Endodermal cell (in vitro differentiated cells): ENCODE results near the gene LAMA2. TPM values are rescaled to one million over a fixed set of nuclear protein-coding genes. Genes with fewer than 3 reads are reported as not detected.

Experiments
- DNase-seq: peaks from one replicate; pipeline ENCODE4 v3.0.0-alpha.2; 2017
- H3K27ac ChIP-seq: 2 replicates; pipeline ENCODE4 v1.5.1; 2013; ENCODE audit warnings: mild to moderate bottlenecking, low read depth, low read length, moderate library complexity
- H3K27me3 ChIP-seq: 2 replicates; pipeline ENCODE4 v1.6.1; 2013; ENCODE audit warnings: mild to moderate bottlenecking, low read length, moderate library complexity; ENCODE audit not compliant: insufficient read depth, control insufficient read depth, poor library complexity, severe bottlenecking
- H3K36me3 ChIP-seq: 2 replicates; pipeline ENCODE4 v1.7.0; 2013; ENCODE audit warnings: mild to moderate bottlenecking, low read length, moderate library complexity; ENCODE audit not compliant: control insufficient read depth, insufficient read depth
- H3K4me1 ChIP-seq: one replicate; pipeline ENCODE4 v1.7.0; 2013; ENCODE audit warnings: low read length; ENCODE audit not compliant: control insufficient read depth, insufficient read depth
- H3K4me3 ChIP-seq: 2 replicates; pipeline ENCODE4 v1.5.1; 2013; ENCODE audit warnings: mild to moderate bottlenecking, low read length, moderate library complexity
- H3K9ac ChIP-seq: 2 replicates; pipeline ENCODE4 v1.6.1; 2013; ENCODE audit warnings: mild to moderate bottlenecking, low read length, moderate library complexity; ENCODE audit not compliant: poor library complexity, severe bottlenecking; ENCODE audit errors: extremely low read depth
- H3K9me3 ChIP-seq: 2 replicates; pipeline ENCODE4 v1.6.1; 2013; ENCODE audit warnings: mild to moderate bottlenecking, low read length, moderate library complexity; ENCODE audit not compliant: control insufficient read depth
- H3K27ac Mint-ChIP-seq: 2 replicates; pipeline ENCODE4 v1.8.0; 2020; ENCODE audit warnings: mixed read lengths
- H3K27me3 Mint-ChIP-seq: 2 replicates; pipeline ENCODE4 v1.8.0; 2021; ENCODE audit warnings: mild to moderate bottlenecking, mixed read lengths; ENCODE audit not compliant: insufficient read depth
- H3K36me3 Mint-ChIP-seq: 2 replicates; pipeline ENCODE4 v1.8.0; 2020; ENCODE audit warnings: low read depth, mixed read lengths
- H3K4me1 Mint-ChIP-seq: 2 replicates; pipeline ENCODE4 v1.8.0; 2020; ENCODE audit warnings: mixed read lengths
- H3K4me3 Mint-ChIP-seq: 2 replicates; pipeline ENCODE4 v1.8.0; 2020; ENCODE audit warnings: mild to moderate bottlenecking, moderate library complexity, mixed read lengths
- H3K9me3 Mint-ChIP-seq: 2 replicates; pipeline ENCODE4 v1.8.0; 2020; ENCODE audit warnings: mild to moderate bottlenecking, mixed read lengths
- CTCF ChIP-seq: fragments of 200-600 bp; sonication (generic); conservative IDR thresholded peaks from 2 replicates; pipeline ENCODE4 v1.5.0; 2021; ENCODE audit warnings: antibody characterized with exemption, mild to moderate bottlenecking
- WGBS, 2 experiments: methylation state at CpG; one replicate each; pipeline versions ENCODE4 v1.1.5 to v1.1.7; 2013; ENCODE audit warnings: missing lambda C conversion rate in 2 of 2, mixed read lengths in 1 of 2; ENCODE audit not compliant: insufficient coverage in 1 of 2, insufficient read length in 1 of 2; 5-methylcytosine and 5-hydroxymethylcytosine counted together
- total RNA-seq, 2 donors: library from RNA; stranded (reverse); fragmentation: NEBNext Ultra II Directional in 1 of 2; extraction: Animal tissue kit (Norgen Biotek cat#: 25700) in 1 of 2; gene quantifications; 2 replicates in 1 of 2; 3 replicates in 1 of 2; pipeline ENCODE4 v1.2.1, GENCODE V29; 2021

LAMA2 gene
- total RNA-seq, 2 donors from 2014 or later = 2.3 to 4.1 TPM

DNA sequence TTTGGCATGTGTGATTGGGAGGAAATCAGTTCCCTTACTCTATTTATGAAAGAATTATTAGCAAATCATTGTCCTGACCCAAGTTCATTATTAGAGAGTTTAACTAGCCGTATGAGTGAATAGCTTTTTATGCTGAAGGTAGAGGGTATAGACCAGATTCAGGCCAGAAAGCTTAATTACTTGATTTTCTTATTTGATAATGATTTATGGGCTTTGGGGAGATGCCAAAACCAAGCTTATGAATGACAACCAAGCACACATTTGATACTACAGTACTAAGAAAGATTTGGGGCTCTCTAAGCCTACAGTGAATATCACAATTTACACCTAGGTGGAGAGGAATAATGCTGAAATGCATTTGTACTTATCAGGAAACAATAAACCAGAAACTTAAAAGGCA lies 633.8 kb downstream of the LAMA2 start:
- Mint-ChIP-seq H3K4me3 (no peak overlapping the region), H3K36me3 (no peaks in the 10 kb centered on the region), H3K9me3 (no peaks in the 10 kb centered on the region), H3K4me1 (no peaks in the 10 kb centered on the region), H3K27me3 (no peaks in the 10 kb centered on the region), H3K27ac (no peak overlapping the region)
- Histone ChIP-seq H3K27me3 (no peaks in the 10 kb centered on the region), H3K4me3 (no peak overlapping the region), H3K27ac (no peak overlapping the region), H3K9ac (no peak overlapping the region), H3K36me3 (no peaks in the 10 kb centered on the region), H3K4me1 (no peaks in the 10 kb centered on the region), H3K9me3 (no peaks in the 10 kb centered on the region)
- DNase-seq = no peak
- TF ChIP-seq CTCF = no peak
- 100% methylated on average over 1 of the region's 1 CpG for WGBS, 2 experiments

DNA sequence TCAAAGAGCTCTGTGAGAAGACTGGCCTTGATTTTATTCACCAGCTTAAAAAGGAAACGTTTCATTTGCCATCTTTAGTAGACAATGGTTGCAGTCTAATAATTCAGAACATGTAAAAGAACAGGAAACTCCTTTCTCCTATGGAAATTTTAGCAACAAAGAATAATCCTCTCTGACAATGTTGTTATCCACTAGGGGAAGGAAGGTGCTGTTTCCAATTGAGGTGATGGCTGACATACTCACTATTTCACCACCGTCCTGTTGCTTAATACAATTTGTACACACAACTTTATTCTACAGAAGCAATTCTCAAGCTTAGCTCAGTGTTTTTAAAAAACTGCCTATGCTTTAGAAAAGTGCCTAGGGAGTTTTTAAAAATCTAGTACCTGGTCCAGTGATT lies 634.4 kb downstream of the LAMA2 start:
- Histone ChIP-seq H3K36me3 (no peaks in the 10 kb centered on the region), H3K27ac (no peak overlapping the region), H3K4me3 (no peak overlapping the region), H3K9me3 (no peaks in the 10 kb centered on the region), H3K4me1 (no peaks in the 10 kb centered on the region), H3K9ac (no peak overlapping the region), H3K27me3 (no peaks in the 10 kb centered on the region)
- H3K4me1 Mint-ChIP-seq = no peaks in the 10 kb centered on the region
- H3K27me3 Mint-ChIP-seq = no peaks in the 10 kb centered on the region
- no peak for DNase-seq
- WGBS, 2 experiments = 81% methylated on average over 2 of the region's 2 CpGs; no CpG with 5 or more reads in 1 of the 2 experiments
- H3K4me3 Mint-ChIP-seq = no peak overlapping the region
- no peaks in the 10 kb centered on the region for H3K9me3 Mint-ChIP-seq
- no peak for TF ChIP-seq CTCF
- H3K27ac Mint-ChIP-seq = no peak overlapping the region
- no peaks in the 10 kb centered on the region for H3K36me3 Mint-ChIP-seq

DNA sequence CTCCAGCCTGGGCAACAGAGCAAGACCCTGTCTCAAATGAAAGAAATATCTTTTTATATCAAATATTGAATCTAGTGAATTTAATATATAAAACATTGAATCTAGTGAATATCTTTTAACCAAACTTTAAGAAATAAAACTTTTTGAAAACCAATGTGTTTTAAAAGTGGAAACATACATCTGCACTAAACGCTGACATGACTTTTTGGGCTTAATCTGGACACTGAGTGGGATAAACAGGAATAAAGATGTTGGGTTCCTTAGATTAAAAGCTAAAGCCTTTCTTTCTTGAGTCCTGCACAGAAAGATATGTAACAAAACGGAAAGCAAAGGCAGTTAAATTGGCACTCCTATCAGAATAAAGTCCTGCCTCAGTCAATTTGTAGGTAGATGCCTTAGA lies 636.8 kb downstream of the LAMA2 start:
- DNase-seq = no peak
- TF ChIP-seq CTCF = no peak
- no peaks in the 10 kb centered on the region for H3K36me3 Mint-ChIP-seq

More for the DNA sequence above, 636.8 kb downstream of the LAMA2 start:
- no peak overlapping the region for H3K9ac ChIP-seq
- H3K4me1 ChIP-seq = no peaks in the 10 kb centered on the region
- Mint-ChIP-seq H3K4me3 (no peak overlapping the region), H3K9me3 (no peaks in the 10 kb centered on the region), H3K27ac (no peak overlapping the region), H3K27me3 (no peaks in the 10 kb centered on the region), H3K4me1 (no peaks in the 10 kb centered on the region)
- H3K27me3 ChIP-seq = no peaks in the 10 kb centered on the region
- 94 to 95% methylated on average over 2 of the region's 2 CpGs for WGBS, 2 experiments
- H3K9me3 ChIP-seq = no peaks in the 10 kb centered on the region
- no peaks in the 10 kb centered on the region for H3K36me3 ChIP-seq
- no peak overlapping the region for H3K4me3 ChIP-seq
- H3K27ac ChIP-seq = no peak overlapping the region
